Ishikawa (cell line): ENCODE data around the gene OTUB2.

Experiments used
- CEBPB ChIP-seq: IDR thresholded peaks from 2 replicates; pipeline ENCODE4 v1.6.1; 2012
- EGR1 ChIP-seq: IDR thresholded peaks from 2 replicates; pipeline ENCODE4 v1.6.1; 2012
- FOXM1 ChIP-seq: IDR thresholded peaks from 2 replicates; pipeline ENCODE4 v1.6.1; 2012; ENCODE audit warnings: low read depth, borderline replicate concordance
- RAD21 ChIP-seq: IDR thresholded peaks from 2 replicates; pipeline ENCODE4 v1.6.1; 2012; ENCODE audit warnings: low read depth
- TAF1 ChIP-seq: IDR thresholded peaks from 2 replicates; pipeline ENCODE4 v1.6.1; 2012; ENCODE audit warnings: low read depth, mild to moderate bottlenecking
- TCF12 ChIP-seq: IDR thresholded peaks from 2 replicates; pipeline ENCODE4 v1.6.1; 2012; ENCODE audit warnings: low read depth
- TEAD4 ChIP-seq: IDR thresholded peaks from 2 replicates; pipeline ENCODE4 v1.6.1; 2012
- ZBTB7A ChIP-seq: IDR thresholded peaks from 2 replicates; pipeline ENCODE4 v1.6.1; 2012; ENCODE audit warnings: low read depth
- TF ChIP-seq, protein P1 (sequence below): IDR thresholded peaks from 2 replicates; pipeline ENCODE4 v1.6.1; 2012
- TF ChIP-seq, protein P2 (sequence below): IDR thresholded peaks from 2 replicates; pipeline ENCODE4 v1.6.1; 2012; ENCODE audit warnings: low read depth, mild to moderate bottlenecking

GRCh38 chr14:94041551-94042346 lies 15.6 kb downstream of the OTUB2 start:
- TF ChIP-seq FOXM1 (no peak), TCF12 (no peak), TAF1 (no peak), TEAD4 (no peak), ZBTB7A (no peak), RAD21 (no peak), CEBPB (no peak), EGR1 (no peak)
- TF ChIP-seq, protein P1, sequence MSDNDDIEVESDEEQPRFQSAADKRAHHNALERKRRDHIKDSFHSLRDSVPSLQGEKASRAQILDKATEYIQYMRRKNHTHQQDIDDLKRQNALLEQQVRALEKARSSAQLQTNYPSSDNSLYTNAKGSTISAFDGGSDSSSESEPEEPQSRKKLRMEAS, result no peak
- TF ChIP-seq, protein P2, sequence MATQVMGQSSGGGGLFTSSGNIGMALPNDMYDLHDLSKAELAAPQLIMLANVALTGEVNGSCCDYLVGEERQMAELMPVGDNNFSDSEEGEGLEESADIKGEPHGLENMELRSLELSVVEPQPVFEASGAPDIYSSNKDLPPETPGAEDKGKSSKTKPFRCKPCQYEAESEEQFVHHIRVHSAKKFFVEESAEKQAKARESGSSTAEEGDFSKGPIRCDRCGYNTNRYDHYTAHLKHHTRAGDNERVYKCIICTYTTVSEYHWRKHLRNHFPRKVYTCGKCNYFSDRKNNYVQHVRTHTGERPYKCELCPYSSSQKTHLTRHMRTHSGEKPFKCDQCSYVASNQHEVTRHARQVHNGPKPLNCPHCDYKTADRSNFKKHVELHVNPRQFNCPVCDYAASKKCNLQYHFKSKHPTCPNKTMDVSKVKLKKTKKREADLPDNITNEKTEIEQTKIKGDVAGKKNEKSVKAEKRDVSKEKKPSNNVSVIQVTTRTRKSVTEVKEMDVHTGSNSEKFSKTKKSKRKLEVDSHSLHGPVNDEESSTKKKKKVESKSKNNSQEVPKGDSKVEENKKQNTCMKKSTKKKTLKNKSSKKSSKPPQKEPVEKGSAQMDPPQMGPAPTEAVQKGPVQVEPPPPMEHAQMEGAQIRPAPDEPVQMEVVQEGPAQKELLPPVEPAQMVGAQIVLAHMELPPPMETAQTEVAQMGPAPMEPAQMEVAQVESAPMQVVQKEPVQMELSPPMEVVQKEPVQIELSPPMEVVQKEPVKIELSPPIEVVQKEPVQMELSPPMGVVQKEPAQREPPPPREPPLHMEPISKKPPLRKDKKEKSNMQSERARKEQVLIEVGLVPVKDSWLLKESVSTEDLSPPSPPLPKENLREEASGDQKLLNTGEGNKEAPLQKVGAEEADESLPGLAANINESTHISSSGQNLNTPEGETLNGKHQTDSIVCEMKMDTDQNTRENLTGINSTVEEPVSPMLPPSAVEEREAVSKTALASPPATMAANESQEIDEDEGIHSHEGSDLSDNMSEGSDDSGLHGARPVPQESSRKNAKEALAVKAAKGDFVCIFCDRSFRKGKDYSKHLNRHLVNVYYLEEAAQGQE, result no peak
